Right atrium auricular region (tissue), 2 donors: ENCODE results near the gene SYT8. TPM values are rescaled to one million over a fixed set of nuclear protein-coding genes. Genes with fewer than 3 reads are reported as not detected.
A peak's percentile ranks its signal among the peaks of the same experiment; 100 is the strongest.

Source experiments
- DNase-seq: peaks from one replicate; pipeline ENCODE4 v3.0.0-alpha.2; 2019; ENCODE audit warnings: low spot score
- H3K27ac ChIP-seq, 2 donors: fragments of 200-600 bp; sonication (generic); 1 replicate in 1 of 2; 2 replicates in 1 of 2; pipeline ENCODE4 v1.5.1; 2016 to 2019
- H3K27me3 ChIP-seq, 2 donors: fragments of 200-600 bp; sonication (generic); one replicate each; pipeline versions ENCODE4 v1.5.1 to v1.6.0; 2017 to 2019
- H3K36me3 ChIP-seq: fragments of 200-600 bp; sonication (generic); one replicate; pipeline ENCODE4 v1.5.1; 2016
- H3K4me1 ChIP-seq, 2 donors: fragments of 200-600 bp; sonication (generic); one replicate each; pipeline versions ENCODE4 v1.5.1 to v1.6.0; 2017 to 2019
- H3K4me3 ChIP-seq, 2 donors: fragments of 200-600 bp; sonication (generic); 1 replicate in 1 of 2; 2 replicates in 1 of 2; pipeline ENCODE4 v1.5.1; 2017 to 2019; ENCODE audit warnings: mild to moderate bottlenecking in 1 of 2, moderate library complexity in 1 of 2
- H3K9me3 ChIP-seq, 2 donors: fragments of 200-600 bp; sonication (generic); one replicate each; pipeline ENCODE4 v1.5.1; 2019
- total RNA-seq, 2 donors: library from RNA; depleted of rRNA; stranded (reverse); fragments of >200 nt; gene quantifications; one replicate each; pipeline ENCODE4 v1.1.0, GENCODE V29; 2016
- TF ChIP-seq, protein P1 (sequence below), 2 donors: fragments of 200-600 bp; sonication (generic); IDR thresholded peaks; one replicate each; pipeline ENCODE4 v1.5.1; 2019; ENCODE audit warnings: antibody characterized with exemption in 2 of 2

SYT8 gene
- total RNA-seq, 2 donors from 2014 or later = not detected

- TF ChIP-seq, protein P1, sequence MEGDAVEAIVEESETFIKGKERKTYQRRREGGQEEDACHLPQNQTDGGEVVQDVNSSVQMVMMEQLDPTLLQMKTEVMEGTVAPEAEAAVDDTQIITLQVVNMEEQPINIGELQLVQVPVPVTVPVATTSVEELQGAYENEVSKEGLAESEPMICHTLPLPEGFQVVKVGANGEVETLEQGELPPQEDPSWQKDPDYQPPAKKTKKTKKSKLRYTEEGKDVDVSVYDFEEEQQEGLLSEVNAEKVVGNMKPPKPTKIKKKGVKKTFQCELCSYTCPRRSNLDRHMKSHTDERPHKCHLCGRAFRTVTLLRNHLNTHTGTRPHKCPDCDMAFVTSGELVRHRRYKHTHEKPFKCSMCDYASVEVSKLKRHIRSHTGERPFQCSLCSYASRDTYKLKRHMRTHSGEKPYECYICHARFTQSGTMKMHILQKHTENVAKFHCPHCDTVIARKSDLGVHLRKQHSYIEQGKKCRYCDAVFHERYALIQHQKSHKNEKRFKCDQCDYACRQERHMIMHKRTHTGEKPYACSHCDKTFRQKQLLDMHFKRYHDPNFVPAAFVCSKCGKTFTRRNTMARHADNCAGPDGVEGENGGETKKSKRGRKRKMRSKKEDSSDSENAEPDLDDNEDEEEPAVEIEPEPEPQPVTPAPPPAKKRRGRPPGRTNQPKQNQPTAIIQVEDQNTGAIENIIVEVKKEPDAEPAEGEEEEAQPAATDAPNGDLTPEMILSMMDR (IDR thresholded peaks at IDR 0.05) = no peak
- H3K9me3 ChIP-seq = no peaks in the 10 kb centered on the region
- no peak overlapping the region for H3K4me3 ChIP-seq
- no peaks in the 10 kb centered on the region for H3K36me3 ChIP-seq
- peaks cover 0 to 40% of the 10 kb centered on the region in 2 donors for H3K4me1 ChIP-seq
- no peak overlapping the region for H3K27ac ChIP-seq
- no peaks in the 10 kb centered on the region for H3K27me3 ChIP-seq
- DNase-seq = no peak
These were observed 26.9 kb downstream of the SYT8 start for GRCh38 chr11:1861435-1862411.

- no peak for DNase-seq
- H3K27ac ChIP-seq = peak overlapping the region; percentile 74 to 81
- no peak overlapping the region for H3K4me3 ChIP-seq
- TF ChIP-seq, protein P1 (IDR thresholded peaks at IDR 0.05) = no peak
- no peaks in the 10 kb centered on the region for H3K27me3 ChIP-seq
- H3K4me1 ChIP-seq = peaks cover 0 to 43% of the 10 kb centered on the region in 2 donors
- H3K36me3 ChIP-seq = no peaks in the 10 kb centered on the region
- no peaks in the 10 kb centered on the region for H3K9me3 ChIP-seq
These were observed 28.0 kb downstream of the SYT8 start for GRCh38 chr11:1862588-1863351.

DNA sequence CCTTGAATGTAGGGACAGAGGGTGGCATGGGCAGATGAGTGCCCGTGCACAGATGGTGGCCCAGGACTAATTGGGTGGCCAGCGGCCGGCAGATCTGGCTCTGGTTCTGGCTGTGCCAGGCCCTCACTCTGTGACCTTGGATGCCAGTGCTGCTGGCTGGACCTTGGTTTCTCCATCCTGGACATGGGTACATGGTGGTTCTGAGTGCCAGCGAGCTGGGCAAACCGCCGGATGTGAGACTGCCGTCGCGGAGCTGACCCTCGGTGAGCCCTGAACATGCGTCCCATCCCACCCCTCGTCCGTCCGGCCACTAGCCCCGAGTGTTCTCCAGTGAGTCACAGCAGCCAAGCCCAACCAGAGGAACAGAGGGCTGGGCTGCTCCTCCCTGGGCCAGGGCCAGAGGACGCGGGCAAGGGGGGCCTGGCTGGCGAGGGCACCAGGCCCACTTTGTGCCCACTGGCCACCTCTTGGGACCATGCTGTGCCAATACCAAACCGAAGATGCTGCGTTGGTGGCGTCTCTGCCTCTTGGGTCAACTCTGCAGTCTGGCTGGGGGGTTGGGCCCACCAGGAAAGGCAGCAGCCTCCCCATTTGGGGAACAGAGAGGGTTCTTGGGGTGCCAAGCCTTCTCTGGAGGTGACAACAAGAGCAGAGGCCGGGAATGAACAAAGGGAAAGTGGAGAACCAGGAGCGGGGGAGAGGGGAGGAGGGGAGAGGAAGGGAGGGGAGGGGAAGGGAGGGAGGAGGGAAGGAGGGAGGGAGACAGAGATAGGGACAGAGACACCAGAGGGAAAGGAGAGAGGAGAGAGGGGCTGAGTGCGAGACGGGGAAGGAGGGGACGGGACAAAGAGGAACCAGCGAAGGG lies 28.8 kb downstream of the SYT8 start:
- Histone ChIP-seq H3K27ac (peak overlapping the region; percentile 74 to 81), H3K4me1 (peaks cover 0 to 51% of the 10 kb centered on the region in 2 donors), H3K4me3 (peak overlapping the region in 1 of 2 donors; percentile 35), H3K9me3 (no peaks in the 10 kb centered on the region), H3K27me3 (no peaks in the 10 kb centered on the region), H3K36me3 (no peaks in the 10 kb centered on the region)
- DNase-seq = peak; percentile 90
- TF ChIP-seq, protein P1 (IDR thresholded peaks at IDR 0.05) = no peak

GRCh38 chr11:1864231-1864630 lies 29.4 kb downstream of the SYT8 start:
- Histone ChIP-seq H3K36me3 (no peaks in the 10 kb centered on the region), H3K27me3 (no peaks in the 10 kb centered on the region), H3K4me1 (peaks cover 0 to 51% of the 10 kb centered on the region in 2 donors), H3K27ac (peak overlapping the region; percentile 74 to 81), H3K9me3 (no peaks in the 10 kb centered on the region), H3K4me3 (peak overlapping the region; percentile 3 to 35)
- DNase-seq = no peak
- TF ChIP-seq, protein P1 (IDR thresholded peaks at IDR 0.05) = no peak
